ENCODE data around the gene RNF144A. TPM values are rescaled to one million over a fixed set of nuclear protein-coding genes. Genes with fewer than 3 reads are reported as not detected.

RNF144A gene
- total RNA-seq, 1 experiment from 2014 or later, result 13.0 TPM

GRCh38 chr2:6908291-6908690, 8.9 kb upstream of the RNF144A start:
- H3K9ac ChIP-seq (ENCODE audit: low read length), result no peak overlapping the region
- no peak for TF ChIP-seq FOSL1 (IDR thresholded peaks at IDR 0.05; ENCODE audit: low read depth)
- TF ChIP-seq CEBPB (IDR thresholded peaks at IDR 0.05; ENCODE audit: low read depth), result no peak
- no peak for TF ChIP-seq ELF1 (IDR thresholded peaks at IDR 0.05; ENCODE audit: borderline replicate concordance, low read depth)
- no peak for TF ChIP-seq SIN3A (IDR thresholded peaks at IDR 0.05; ENCODE audit: low read depth)
- no peak for TF ChIP-seq ATF3 (IDR thresholded peaks at IDR 0.05)
- no peak for TF ChIP-seq CBX3 (IDR thresholded peaks at IDR 0.05; ENCODE audit: low read depth)
- no peak for TF ChIP-seq ZNF274 (IDR thresholded peaks at IDR 0.05; ENCODE audit: low read depth, low read length)
- no peak for TF ChIP-seq POLR2A (IDR thresholded peaks at IDR 0.05; ENCODE audit: borderline replicate concordance, extremely low read depth, insufficient read depth, insufficient read length)
- TF ChIP-seq EZH2phosphoT487 (IDR thresholded peaks at IDR 0.05; ENCODE audit: borderline replicate concordance), result no peak
- TF ChIP-seq EGR1 (IDR thresholded peaks at IDR 0.05; ENCODE audit: low read depth), result no peak
- H3K27me3 ChIP-seq (ENCODE audit: insufficient read depth, low read length), result peaks cover 5% of the 10 kb centered on the region; the same call in 1 of the 2 replicates
- no peak for DNase-seq (ENCODE audit: low read depth, low spot score)
- ChIA-PET RAD21 (ENCODE audit: low non-redundant PET in 1 of 2, low total read pairs in 2 of 2, uncharacterized antibody in 2 of 2, unreplicated experiment in 2 of 2) (no interaction called here), POLR2A (no interaction called here), CTCF (no interaction called here)
- no peaks in the 10 kb centered on the region for H3K4me1 ChIP-seq (ENCODE audit: control insufficient read depth in 1 of 2, insufficient read depth in 2 of 2, low read length in 2 of 2)
- H3K4me3 ChIP-seq (replicated peaks in 1 of 2; ENCODE audit: low read depth in 1 of 2, low read length in 2 of 2), result no peak overlapping the region
- no peaks in the 10 kb centered on the region for H3K79me2 ChIP-seq (ENCODE audit: insufficient read depth, low read length)
- no peak for ATAC-seq
- H3K27ac ChIP-seq (ENCODE audit: low read depth, low read length), result no peak overlapping the region
- H2AFZ ChIP-seq (ENCODE audit: low read depth, low read length, poor library complexity, severe bottlenecking), result no peak overlapping the region
- BruUV-seq (replicated peaks), result no TSS peak
- no peaks in the 10 kb centered on the region for H3K36me3 ChIP-seq (ENCODE audit: control insufficient read depth in 1 of 2, insufficient read depth in 2 of 2, low read length in 2 of 2)
- intact Hi-C loops (cut with micrococcal nuclease), result no loop called here
- H3K9me2 ChIP-seq (ENCODE audit: insufficient read depth), result no peaks in the 10 kb centered on the region
- no peak overlapping the region for H3K4me2 ChIP-seq (ENCODE audit: low read length)
- H3K9me3 ChIP-seq (ENCODE audit: control insufficient read depth in 1 of 2, insufficient read depth in 1 of 2, low read depth in 1 of 2, low read length in 2 of 2), result no peaks in the 10 kb centered on the region
- no peaks in the 10 kb centered on the region for H4K20me1 ChIP-seq (ENCODE audit: insufficient read depth)

- H3K27me3 ChIP-seq (ENCODE audit: insufficient read depth, low read length), result peaks cover 5% of the 10 kb centered on the region; the same call in 1 of the 2 replicates
- H2AFZ ChIP-seq (ENCODE audit: low read depth, low read length, poor library complexity, severe bottlenecking), result no peak overlapping the region
- H3K4me2 ChIP-seq (ENCODE audit: low read length), result no peak overlapping the region
- ATAC-seq, result no peak
- no peaks in the 10 kb centered on the region for H3K79me2 ChIP-seq (ENCODE audit: insufficient read depth, low read length)
- ChIA-PET CTCF (no interaction called here), POLR2A (no interaction called here), RAD21 (ENCODE audit: low non-redundant PET in 1 of 2, low total read pairs in 2 of 2, uncharacterized antibody in 2 of 2, unreplicated experiment in 2 of 2) (no interaction called here)
- H3K4me1 ChIP-seq (ENCODE audit: control insufficient read depth in 1 of 2, insufficient read depth in 2 of 2, low read length in 2 of 2), result peaks cover under 1 to 9% of the 10 kb centered on the region in 2 experiments; a peak in 3 of 4 replicates
- no peaks in the 10 kb centered on the region for H4K20me1 ChIP-seq (ENCODE audit: insufficient read depth)
- no TSS peak for BruUV-seq (replicated peaks)
- no peak overlapping the region for H3K4me3 ChIP-seq (replicated peaks in 1 of 2; ENCODE audit: low read depth in 1 of 2, low read length in 2 of 2)
- no peaks in the 10 kb centered on the region for H3K9me3 ChIP-seq (ENCODE audit: control insufficient read depth in 1 of 2, insufficient read depth in 1 of 2, low read depth in 1 of 2, low read length in 2 of 2)
- no peak overlapping the region for H3K9ac ChIP-seq (ENCODE audit: low read length)
- intact Hi-C loops (cut with micrococcal nuclease), result no loop called here
- no peaks in the 10 kb centered on the region for H3K9me2 ChIP-seq (ENCODE audit: insufficient read depth)
- H3K27ac ChIP-seq (ENCODE audit: low read depth, low read length), result no peak overlapping the region
- no peak for DNase-seq (ENCODE audit: low read depth, low spot score)
- no peaks in the 10 kb centered on the region for H3K36me3 ChIP-seq (ENCODE audit: control insufficient read depth in 1 of 2, insufficient read depth in 2 of 2, low read length in 2 of 2)
- TF ChIP-seq JUND (IDR thresholded peaks at IDR 0.05), result no peak
- TF ChIP-seq ELF1 (IDR thresholded peaks at IDR 0.05; ENCODE audit: borderline replicate concordance, low read depth), result no peak
- TF ChIP-seq EZH2 (IDR thresholded peaks at IDR 0.05), result no peak
- TF ChIP-seq FOSL1 (IDR thresholded peaks at IDR 0.05; ENCODE audit: low read depth), result no peak
- TF ChIP-seq POLR2AphosphoS5 (IDR thresholded peaks at IDR 0.05; ENCODE audit: low read depth, low read length), result no peak
- TF ChIP-seq REST (IDR thresholded peaks at IDR 0.05; ENCODE audit: low read depth), result no peak
- TF ChIP-seq ZFX (IDR thresholded peaks at IDR 0.05), result no peak
- no peak for TF ChIP-seq EZH2phosphoT487 (IDR thresholded peaks at IDR 0.05; ENCODE audit: borderline replicate concordance)
- no peak for TF ChIP-seq ATF3 (IDR thresholded peaks at IDR 0.05)
- no peak for TF ChIP-seq ZNF274 (IDR thresholded peaks at IDR 0.05; ENCODE audit: low read depth, low read length)
- TF ChIP-seq SRF (IDR thresholded peaks at IDR 0.05; ENCODE audit: low read depth), result no peak
- TF ChIP-seq CBX3 (IDR thresholded peaks at IDR 0.05; ENCODE audit: low read depth), result no peak
- TF ChIP-seq SIN3A (IDR thresholded peaks at IDR 0.05; ENCODE audit: low read depth), result no peak
- TF ChIP-seq CEBPB (IDR thresholded peaks at IDR 0.05; ENCODE audit: low read depth), result no peak
These were observed 7.5 kb upstream of the RNF144A start for GRCh38 chr2:6909431-6910385.

All from HCT116 (cell line).